TTC549 (cell line): ENCODE measurements around the gene SSUH2.

Experiments used
- FAIRE-seq: peaks from 2 replicates; lab custom pipeline; 2012; peaks lifted over from hg19 to GRCh38; lab: Jason Lieb, UNC

SSUH2 gene

DNA sequence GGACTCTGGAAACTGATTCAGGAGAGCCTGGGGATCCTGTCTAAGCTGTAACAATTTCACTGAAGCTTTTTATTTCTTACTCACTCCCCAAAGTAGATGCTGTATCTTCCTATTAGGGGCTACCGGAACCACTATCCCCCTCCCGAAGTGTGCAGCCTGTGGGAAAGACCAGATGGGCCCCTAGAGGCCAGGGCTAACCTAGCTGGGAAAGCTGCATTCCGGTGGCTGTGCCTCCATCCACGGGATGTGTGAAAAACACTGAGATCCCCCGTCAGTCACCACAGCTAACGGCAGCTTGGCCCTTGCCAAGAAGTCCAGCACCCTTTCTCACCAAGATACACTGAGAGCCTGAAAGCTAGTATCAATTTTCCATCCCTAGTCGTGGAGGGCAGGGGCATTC is 3.1 kb downstream of the SSUH2 start:
- FAIRE-seq = no peak

DNA sequence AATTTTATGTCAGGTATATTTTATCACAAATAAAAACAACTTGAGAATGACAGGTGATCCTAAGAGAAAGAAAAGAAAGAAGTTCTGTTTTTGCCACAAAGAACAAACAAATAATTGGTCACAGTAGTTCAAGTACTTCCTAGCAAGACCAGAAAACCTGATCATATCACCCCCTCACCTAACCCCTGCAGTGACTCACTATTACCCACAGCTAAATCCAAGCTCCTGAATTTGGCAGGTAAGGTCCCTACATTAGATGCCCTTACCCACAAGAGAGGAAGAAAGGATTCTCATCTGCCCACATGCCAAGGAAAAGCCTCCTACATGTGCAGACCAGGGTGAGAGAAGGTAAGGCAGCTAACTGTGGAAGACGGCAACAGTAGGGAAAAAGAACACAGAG is 4.4 kb downstream of the SSUH2 start:
- no peak for FAIRE-seq

DNA sequence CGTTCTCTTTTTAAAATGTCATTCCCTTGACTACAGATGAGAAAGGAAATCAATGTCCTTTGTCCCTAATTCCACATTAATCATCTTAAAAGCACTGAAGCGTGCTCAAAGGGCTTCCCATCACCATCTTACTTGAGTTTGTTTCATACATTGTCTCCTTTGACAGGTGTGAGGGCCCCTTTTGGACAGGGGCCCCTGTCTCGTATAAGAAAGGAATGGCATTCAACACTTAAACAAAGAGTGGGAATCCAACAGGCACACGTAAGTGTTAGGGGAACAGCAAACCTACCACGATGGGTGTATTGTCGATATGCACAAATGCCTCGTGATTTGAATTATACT is 5.0 kb downstream of the SSUH2 start:
- FAIRE-seq = no peak

DNA sequence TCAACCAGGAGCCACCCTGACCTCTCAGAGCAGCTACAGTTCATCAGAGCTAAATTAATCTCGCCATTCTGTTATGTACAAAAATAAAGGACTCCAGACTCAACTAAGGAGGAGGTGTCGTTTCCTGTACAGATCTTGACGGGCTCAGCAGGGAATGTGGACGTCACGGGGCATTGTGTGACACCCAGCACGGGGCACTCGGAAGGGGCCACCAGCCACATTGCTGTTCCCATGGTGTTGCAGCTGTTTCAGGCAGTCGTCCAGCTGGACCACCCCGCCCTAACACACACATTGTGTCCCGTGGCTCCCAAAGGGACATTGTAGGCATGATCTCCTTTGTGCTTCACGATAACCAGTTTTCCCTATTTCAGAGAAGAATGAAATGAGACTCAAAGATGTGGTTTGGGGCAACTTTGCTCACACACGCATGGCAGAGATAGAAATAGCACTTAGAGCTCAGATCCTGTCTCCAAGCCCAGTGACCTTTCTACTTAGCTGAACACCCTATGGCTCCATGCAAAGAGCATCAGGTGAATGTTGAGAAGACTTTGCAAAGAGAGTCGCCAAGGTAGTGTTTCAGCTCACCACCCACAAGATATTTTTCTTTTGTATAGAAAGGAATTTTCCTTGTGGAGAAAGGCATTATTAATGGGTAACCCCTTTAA is 5.5 kb downstream of the SSUH2 start:
- FAIRE-seq = no peak

DNA sequence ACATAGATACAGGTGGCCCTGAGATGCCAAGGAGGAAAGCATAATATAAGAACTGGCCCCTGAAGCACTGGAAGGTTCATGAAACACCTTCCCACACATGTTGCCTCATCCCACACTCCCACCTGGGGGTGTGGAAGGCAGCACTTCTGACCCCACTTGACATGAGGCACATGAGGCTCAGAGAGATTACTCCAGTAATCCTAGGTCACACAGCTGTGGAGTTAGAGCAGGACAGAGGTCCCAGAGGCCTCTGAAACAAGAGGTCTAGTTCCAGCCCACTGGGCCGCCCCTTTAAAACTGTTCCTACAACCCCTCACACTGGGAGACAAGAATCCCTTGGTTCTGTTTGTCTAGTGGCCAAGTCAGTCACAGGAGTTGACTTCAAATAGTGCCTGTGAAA is 7.2 kb downstream of the SSUH2 start:
- FAIRE-seq = no peak

DNA sequence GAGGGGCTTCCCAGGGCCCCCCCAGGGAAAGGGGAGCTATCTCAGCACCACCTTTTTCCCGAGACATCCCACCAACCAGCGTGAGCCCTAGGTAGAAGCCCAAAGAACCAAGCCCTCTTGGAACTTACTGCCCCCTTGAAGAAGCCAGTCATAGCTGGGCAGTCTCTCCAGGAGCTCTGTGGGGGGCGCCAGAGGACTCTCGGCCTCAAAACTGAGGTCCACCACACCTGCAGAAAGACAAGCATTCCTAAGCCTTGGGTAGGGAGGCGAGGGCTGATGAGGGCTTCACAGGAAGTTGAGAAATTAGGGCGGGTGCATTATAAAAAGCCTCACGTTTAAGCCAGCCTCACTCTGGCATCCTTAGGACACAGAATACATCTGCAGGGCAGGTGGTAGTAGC is 9.0 kb downstream of the SSUH2 start:
- FAIRE-seq = no peak

DNA sequence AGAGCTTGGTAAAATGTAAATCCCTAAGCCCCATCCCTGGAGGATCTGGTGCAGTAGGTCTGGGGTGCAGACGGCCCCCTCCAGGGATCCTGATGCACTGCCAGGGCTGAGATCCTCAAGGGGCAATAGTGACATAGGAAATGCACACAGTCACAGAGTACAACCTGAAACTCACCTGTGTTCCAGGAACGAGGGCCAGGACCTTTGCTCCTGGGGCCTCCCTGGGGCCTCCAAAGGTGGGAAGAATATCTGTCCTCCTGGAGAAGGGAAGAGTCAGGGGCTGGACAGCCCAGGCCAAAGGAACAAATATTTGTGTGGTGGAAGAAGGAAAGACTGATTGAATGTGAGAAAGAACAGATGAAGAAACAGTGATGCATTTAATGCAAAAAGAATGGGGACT is 9.5 kb downstream of the SSUH2 start:
- FAIRE-seq = no peak

DNA sequence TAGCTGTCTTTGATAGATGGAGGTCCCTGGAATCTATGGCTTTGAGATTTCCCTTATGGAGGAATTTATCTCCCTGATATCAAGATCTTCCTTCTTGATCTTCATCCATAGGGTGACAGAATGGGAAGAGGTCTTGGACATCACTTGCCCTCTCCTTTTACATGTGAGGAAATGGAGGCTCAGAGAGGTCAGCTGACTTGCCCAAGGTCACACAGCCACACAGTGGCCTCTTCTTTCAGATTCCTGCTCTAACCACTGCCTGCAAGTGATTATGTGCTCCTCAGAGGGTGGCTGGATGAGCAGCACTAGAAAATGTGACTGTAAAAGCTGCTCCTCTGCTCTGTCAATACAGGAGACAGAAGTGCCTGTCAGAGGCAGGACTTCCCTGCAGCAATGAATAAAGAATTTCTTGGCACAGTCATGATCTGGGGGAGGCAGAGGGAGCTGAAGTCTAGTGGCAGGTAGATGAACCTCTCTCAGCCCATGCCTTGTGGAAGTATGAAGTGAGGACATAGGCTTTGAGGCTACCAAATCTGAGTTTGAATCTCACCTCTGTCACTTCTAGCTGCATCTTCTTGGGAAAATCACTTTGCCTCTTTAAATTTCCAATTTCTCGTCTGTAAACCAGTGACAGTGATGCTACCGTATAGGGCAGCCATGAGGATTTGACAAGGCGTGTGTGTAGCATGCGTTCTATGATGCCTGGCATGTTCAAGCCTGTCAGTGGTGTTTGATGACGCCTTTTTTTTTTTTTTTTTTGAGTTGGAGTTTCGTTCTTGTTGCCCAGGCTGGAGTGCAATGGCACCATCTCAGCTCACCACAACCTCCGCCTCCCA is 12.0 kb downstream of the SSUH2 start:
- no peak for FAIRE-seq

DNA sequence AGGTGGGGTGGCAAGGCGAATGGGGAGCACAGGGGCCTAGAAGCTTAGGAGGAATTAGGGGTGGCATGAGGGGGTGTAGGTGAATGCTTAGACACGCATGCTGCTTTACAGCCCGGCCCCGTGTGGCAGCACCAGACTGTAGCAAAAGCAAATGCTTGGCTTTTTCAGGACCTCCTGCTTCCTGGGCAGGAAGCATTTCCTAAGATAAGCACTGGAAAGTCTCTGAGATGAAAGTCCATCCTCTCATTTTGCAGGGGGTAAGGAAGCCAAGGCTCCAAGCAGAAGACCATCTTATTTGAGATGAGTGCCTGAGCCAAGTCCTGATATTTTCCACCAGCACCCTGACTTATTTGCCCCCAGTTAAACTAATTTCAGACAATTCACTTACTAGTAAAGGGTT is 12.9 kb downstream of the SSUH2 start:
- no peak for FAIRE-seq

DNA sequence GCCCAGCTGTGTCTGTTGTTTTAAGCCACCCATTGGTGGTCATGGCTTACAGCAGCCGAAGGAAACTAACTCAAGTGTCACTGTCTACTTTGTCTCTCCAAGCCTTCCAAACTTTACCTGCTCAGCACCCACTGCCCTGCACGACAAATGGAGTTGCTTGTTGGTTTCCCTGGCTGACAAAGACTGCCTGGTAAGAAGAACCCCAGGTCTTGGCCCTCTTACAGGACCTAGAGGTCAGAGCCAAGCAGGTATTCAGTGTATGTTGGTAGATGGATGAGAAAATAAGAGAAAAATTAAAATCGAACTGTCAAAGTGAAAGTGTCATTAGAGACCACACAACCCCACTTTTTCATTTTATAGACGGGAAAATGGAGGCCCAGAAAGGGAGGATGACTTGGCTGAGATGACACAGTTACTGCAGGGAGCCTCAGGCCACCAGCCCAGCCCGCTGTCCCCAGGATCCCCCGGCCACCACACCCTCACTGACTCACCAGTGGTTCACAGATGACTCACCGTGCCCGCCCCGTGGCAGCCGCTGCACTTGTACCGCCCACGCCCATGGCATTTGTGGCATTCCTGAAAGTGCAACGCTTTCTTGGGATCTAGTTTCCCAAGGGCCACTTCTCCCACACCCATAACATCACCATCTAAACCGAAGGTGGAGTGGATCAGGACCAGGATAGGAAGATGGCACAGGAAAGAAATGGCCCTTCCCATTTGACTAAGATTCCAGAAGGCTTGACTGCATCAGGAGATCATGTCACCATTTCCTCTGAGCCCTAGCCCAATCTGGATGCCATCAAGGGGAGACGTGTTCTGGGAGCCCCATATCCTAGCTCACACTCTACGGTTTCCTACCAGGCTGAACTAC is 15.2 kb downstream of the SSUH2 start:
- FAIRE-seq = no peak

DNA sequence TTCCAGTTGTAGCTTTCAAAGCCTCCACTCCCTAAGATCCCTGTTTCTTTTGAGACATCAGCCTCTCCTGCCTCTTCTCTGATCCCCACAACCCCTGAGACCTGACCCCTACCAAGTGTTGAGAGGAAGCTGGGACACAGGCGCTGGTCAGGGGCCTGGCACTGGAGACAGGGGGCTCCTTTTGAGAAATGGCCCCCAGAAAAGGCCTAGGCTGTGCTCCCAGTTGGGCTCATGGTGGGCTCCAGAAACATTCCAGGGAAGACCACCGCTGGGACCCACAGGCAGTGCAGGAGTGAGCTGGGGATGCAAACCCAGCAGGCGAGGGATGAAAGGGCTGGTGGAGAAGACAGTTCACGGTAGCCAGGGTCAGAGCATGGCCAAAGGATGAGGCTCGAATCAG is 16.6 kb downstream of the SSUH2 start:
- no peak for FAIRE-seq

DNA sequence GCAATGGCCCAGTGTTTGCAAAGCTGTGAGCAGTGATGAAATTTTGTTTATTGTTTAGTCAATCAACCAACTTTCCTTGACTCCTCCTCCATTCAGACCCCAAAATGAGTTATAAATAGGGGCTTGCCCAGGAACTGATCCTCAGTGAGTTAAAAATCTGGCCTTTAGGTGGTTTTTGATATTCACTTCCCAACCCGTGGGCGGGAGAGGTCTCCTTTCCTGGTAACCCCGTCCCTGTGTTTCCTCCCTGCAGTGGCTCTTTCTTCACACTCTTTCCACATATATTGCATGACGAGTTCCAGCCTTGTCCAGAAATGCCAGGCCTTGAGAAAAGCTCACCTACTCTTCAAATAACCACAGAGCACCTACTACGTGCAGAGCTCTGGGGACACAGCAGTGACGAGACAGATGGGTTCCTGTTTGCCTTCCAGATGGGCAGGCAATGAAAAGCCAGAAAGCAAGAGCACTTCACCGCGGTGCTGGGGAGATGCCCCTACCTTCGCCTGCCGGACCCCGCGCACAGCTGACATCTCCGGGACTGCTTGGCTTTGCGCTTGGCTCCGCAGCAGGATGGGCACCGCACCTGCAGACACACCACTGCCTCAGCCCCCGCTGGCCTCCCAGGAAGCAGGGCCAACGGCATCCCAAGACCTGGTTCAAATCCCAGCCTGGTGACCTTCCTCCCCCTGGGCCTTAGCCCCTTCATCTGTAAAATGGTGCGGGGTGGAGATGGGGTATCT is 17.2 kb downstream of the SSUH2 start:
- FAIRE-seq = no peak

DNA sequence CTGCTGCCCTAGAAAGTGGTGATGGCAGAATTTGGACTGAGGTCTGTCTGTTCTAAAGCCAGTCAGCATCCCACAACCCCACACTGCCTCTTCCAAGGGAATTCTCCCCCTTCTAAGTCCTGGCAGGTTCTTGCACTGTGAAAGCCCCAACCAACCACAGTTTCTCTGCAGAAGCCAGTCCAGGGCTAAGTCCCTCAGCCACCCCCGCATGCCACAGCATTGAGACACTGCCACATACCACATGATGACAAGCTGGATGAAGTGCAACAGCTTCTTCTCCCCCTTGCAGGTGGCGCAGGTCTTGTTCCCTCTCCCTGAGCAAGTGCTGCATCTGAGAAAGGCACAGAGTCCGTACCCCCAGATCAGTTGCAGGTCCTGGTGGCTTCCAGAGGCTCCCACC is 18.6 kb downstream of the SSUH2 start:
- no peak for FAIRE-seq

DNA sequence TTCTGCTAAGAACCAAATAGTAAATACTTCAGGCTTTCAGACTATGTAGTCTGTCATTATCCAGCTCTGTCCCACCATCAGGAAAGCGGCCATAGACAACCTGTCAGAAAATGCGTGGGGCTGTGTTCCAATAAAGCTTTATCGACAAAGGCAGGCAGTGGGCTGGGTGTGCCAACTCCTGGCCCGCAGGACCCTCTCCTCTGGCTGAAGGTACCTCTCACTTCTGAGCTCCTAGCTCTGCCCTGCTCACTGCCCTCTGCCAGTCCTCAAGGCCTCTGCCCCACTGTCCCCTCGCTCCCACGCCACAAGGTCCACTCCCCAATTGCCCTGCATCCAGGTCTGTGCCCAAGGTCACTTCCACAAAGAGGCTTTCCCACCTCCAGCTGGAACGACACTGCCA is 20.0 kb downstream of the SSUH2 start:
- FAIRE-seq = no peak

DNA sequence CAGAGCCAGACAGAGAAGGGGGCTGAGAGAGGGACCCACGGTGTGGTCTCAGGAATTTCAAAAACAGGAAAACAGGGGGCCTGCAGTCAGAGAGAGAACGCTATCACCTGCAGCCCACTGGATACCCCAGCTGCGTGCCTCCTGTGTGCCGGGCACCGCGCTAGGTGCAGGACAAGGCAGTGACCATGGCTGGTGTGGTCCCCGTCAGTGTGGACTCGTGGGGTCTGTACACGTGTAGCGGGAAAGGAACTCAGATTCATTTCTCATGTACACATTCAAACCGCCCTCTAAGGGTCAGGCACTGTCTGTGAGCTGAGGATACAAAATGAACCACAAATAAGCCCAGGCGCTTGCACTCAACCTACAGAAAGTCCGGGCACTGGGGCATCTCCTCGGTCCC is 20.9 kb downstream of the SSUH2 start:
- FAIRE-seq = no peak

DNA sequence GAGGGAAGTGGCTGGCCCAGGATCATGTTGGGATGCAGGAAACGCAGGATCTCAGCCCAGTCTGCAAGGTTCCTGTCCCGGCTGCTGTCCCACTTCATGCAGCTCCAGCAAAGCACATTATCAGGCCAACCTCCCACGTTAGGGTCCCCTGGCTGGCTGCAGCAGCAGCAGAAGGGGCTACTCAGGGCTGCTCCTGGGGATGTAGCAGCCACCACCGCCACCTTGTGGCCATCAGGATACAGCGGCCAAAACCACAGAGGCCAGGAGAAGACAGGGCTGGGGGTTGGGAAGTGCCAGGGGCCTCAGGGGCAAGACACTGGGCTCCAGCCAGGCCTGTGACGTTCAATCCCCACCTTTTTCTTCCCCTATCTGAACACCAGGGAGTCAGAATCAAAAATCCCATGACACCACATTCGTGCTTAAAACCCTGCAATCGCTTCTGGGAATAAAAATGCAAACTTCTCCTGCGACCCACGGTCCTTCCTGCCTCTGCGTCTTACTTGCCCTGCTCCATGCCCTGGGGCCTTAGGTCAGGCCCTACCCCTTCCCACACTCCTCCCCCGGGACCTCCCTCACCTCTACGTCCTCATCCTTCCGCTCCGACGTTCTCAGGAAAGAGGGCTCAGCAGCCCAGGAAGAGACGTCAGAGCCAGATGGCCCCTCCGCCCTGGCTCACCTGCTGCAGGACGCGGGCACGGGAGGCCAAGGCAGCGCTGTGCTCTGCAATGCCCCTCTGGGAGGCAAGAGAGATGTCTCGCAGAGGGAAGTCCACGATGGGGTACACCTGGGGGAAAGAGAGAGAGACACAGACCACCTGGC is 21.5 kb downstream of the SSUH2 start:
- FAIRE-seq = no peak

DNA sequence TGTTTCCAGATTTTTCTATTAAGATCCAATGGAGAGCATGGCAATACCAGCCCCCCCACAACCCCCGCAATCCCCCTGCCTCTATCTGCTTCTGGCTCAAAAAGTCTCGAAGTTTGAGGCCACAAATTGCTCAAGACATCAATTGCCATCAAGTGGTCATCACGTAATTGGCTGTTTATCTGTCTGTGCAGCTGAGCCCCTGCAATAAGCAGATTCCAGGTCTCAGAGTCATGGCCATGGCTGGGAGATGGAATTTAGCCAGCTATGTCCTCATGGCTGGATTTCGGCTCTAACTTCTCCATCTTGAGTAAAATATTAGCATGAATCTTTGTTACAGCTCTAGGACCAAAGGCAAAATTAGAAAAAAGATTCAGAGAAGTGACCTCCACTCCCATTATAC is 22.7 kb downstream of the SSUH2 start:
- FAIRE-seq = no peak

DNA sequence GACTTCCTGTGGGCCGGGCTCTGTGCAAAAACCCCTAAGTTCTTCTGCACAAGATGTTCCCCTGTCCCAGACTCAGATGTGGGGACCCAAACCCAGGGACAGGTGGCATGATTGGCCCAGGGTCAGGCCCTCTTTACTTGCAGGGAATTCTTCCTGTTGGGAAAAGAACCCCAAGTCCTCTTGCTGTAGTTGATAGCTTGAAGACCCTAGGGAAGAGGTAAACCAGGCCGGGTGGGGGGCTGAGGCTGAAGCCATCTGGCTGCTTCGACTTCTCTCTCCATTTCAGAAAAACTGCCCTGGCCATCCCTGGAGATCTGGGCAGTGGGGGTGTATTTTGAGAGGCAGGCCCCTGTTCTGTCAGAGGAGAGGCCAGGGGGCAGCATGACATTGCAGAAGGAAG is 23.5 kb downstream of the SSUH2 start:
- FAIRE-seq = no peak

DNA sequence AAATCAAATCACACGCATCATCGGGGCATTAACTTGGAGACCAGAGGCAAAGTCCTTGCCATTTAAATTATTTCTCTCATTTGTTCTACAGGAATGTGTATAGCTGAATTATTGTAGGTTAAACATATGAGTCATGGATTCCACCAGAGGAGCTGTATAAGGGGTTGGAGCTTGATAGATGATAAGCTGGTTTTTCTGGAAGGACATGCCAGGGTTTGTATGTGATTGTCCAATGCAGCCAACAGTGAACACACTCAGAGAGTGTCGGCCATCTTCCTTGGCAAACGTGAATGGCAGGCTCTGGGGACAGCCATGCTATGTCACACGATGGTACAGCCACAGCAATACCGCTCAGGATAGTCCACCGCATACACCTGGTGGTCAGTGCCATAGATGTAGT is 25.1 kb downstream of the SSUH2 start:
- no peak for FAIRE-seq

DNA sequence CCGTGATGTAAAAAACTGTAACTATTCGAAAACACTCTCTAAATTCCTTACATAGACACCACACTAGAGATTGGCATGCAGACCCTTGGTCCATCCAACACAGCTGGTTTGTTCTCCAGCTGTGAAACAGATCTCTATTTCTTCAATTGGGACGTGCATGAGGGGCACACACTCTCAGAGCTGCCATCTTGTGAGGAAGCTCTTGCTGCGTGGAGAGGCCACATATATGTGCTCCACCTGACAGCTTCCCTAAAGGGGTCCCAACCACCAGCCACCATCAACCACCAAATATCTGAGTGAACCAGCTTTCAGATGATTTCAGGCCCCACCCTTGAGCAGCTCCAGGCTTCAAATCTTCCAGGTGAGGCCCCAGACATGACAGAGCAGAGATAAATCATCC is 25.6 kb downstream of the SSUH2 start:
- FAIRE-seq = no peak

DNA sequence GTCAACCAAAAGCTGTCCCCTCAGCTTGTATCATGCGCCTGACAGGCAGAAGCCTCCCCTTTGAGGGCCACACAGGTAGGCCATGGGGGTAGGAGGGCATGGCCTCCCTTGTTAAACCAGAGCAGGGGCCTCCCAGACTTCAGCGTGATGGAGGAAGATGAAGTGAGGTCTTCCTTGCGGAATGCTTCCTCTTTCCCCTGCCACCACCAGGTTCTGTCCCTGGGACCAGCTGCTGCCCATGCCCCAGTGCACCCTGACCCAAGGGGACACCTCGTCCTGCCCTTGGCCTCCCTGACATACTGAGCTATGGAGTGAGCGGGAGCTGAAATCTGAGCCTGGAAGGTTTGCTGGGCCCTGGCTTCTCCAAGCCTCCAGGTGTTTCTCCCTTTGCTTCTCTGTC is 26.7 kb downstream of the SSUH2 start:
- FAIRE-seq = no peak

DNA sequence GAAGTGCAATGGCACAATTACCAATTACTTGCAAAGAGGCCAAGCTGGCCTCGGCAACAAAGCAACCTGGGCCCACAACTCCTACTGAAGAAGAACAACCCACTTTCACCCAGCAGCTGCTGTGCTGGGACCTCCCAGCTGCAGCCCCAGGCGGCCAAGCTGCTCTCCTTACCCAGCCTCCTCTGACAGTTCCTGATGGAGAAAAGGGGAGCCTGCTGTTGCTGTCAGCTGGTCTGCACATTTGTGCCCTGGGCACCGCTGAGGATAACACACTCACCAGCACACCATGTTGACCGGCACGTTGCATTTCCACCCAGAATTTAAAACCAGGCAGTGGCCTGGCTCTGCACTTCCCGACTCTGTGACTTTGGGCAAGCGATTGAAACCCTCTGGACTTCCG is 33.6 kb downstream of the SSUH2 start:
- FAIRE-seq = no peak
